Measurements from ENCODE around the gene ZNF831. TPM values are rescaled to one million over a fixed set of nuclear protein-coding genes. Genes with fewer than 3 reads are reported as not detected.

Gene ZNF831
- total and polyA plus RNA-seq, 10 of the 15 experiments (the other 5 are each of a cell fraction or from before 2014, with no cell fraction given): 0.01 to 0.97 (median 0.23) TPM

GRCh38 chr20:59178983-59179595 is 15.5 kb downstream of the ZNF831 start:
- Histone ChIP-seq H3K4me1 (ENCODE audit: control insufficient read depth, insufficient read depth, low read length) (no peaks in the 10 kb centered on the region; the same call in 1 of the 2 replicates), H2AFZ (ENCODE audit: control insufficient read depth, low read depth, low read length) (no peak overlapping the region), H4K20me1 (ENCODE audit: control insufficient read depth, insufficient read depth) (no peaks in the 10 kb centered on the region), H3K9ac (ENCODE audit: control insufficient read depth, insufficient read depth, low read length) (no peak overlapping the region), H3K4me3 (no peak overlapping the region), H3K27ac (ENCODE audit: control insufficient read depth, insufficient read depth) (no peak overlapping the region), H3K79me2 (ENCODE audit: control insufficient read depth, insufficient read depth, low read length) (no peaks in the 10 kb centered on the region), H3K36me3 (ENCODE audit: control insufficient read depth in 2 of 2, insufficient read depth in 2 of 2, low read length in 1 of 2) (no peaks in the 10 kb centered on the region), H3K27me3 (replicated peaks in 1 of 2; ENCODE audit: control insufficient read depth in 2 of 2, insufficient read depth in 2 of 2, low read length in 1 of 2) (no peaks in the 10 kb centered on the region; a peak in 2 of 4 replicates), H3K9me3 (replicated peaks; ENCODE audit: control insufficient read depth, insufficient read depth, low read length) (no peaks in the 10 kb centered on the region), H3K4me2 (ENCODE audit: control insufficient read depth, insufficient read depth) (no peak overlapping the region)
- FAIRE-seq (no peak), ATAC-seq (no peak), DNase-seq (ENCODE audit: low read depth, low spot score) (no peak)
- ChIA-PET POLR2A (no interaction called here), RAD21 (ENCODE audit: unreplicated experiment) (no interaction called here), SMC1A (ENCODE audit: uncharacterized antibody, unreplicated experiment) (no interaction called here), CTCF (no interaction called here)
- BruUV-seq (replicated peaks): no TSS peak
- intact Hi-C loops (cut with micrococcal nuclease; ENCODE audit: unreplicated experiment): no loop called here
- 23% methylated on average over 10 of the region's 10 CpGs for WGBS (ENCODE audit: insufficient coverage, insufficient replicate concordance, low lambda C conversion rate, missing lambda C conversion rate)
- no peak for TF ChIP-seq SP1 (IDR thresholded peaks at IDR 0.05; ENCODE audit: low read depth, low read length)
- no peak for TF ChIP-seq ZNF207 (IDR thresholded peaks at IDR 0.05; ENCODE audit: borderline replicate concordance)
- in situ Hi-C loops (cut with MboI): no loop called here

- no peak overlapping the region for H3K4me3 ChIP-seq
- no peak overlapping the region for H3K9ac ChIP-seq (ENCODE audit: control insufficient read depth, insufficient read depth, low read length)
- no peak for TF ChIP-seq HDGF (IDR thresholded peaks at IDR 0.05)
- H3K36me3 ChIP-seq (ENCODE audit: control insufficient read depth in 2 of 2, insufficient read depth in 2 of 2, low read length in 1 of 2): no peaks in the 10 kb centered on the region
- no peaks in the 10 kb centered on the region for H3K9me3 ChIP-seq (replicated peaks; ENCODE audit: control insufficient read depth, insufficient read depth, low read length)
- no peaks in the 10 kb centered on the region; the same call in 1 of the 2 replicates for H3K4me1 ChIP-seq (ENCODE audit: control insufficient read depth, insufficient read depth, low read length)
- no peaks in the 10 kb centered on the region; a peak in 2 of 4 replicates for H3K27me3 ChIP-seq (replicated peaks in 1 of 2; ENCODE audit: control insufficient read depth in 2 of 2, insufficient read depth in 2 of 2, low read length in 1 of 2)
- no peak overlapping the region for H3K27ac ChIP-seq (ENCODE audit: control insufficient read depth, insufficient read depth)
- FAIRE-seq (no peak), DNase-seq (ENCODE audit: low read depth, low spot score) (no peak), ATAC-seq (no peak)
- no peaks in the 10 kb centered on the region for H3K79me2 ChIP-seq (ENCODE audit: control insufficient read depth, insufficient read depth, low read length)
- no TSS peak for BruUV-seq (replicated peaks)
- no peak overlapping the region for H2AFZ ChIP-seq (ENCODE audit: control insufficient read depth, low read depth, low read length)
- SMC1A ChIA-PET (ENCODE audit: uncharacterized antibody, unreplicated experiment): no interaction called here
- in situ Hi-C loops (cut with MboI) (no loop called here), intact Hi-C loops (cut with micrococcal nuclease; ENCODE audit: unreplicated experiment) (no loop called here)
- no peaks in the 10 kb centered on the region for H4K20me1 ChIP-seq (ENCODE audit: control insufficient read depth, insufficient read depth)
- RAD21 ChIA-PET (ENCODE audit: unreplicated experiment): no interaction called here
- 37% methylated on average over 5 of the region's 5 CpGs for WGBS (ENCODE audit: insufficient coverage, insufficient replicate concordance, low lambda C conversion rate, missing lambda C conversion rate)
- POLR2A ChIA-PET: no interaction called here
- CTCF ChIA-PET: no interaction called here
- H3K4me2 ChIP-seq (ENCODE audit: control insufficient read depth, insufficient read depth): no peak overlapping the region
Observed at GRCh38 chr20:59179988-59180387, 16.4 kb downstream of the ZNF831 start.

Data from GM12878 (cell line).